Activated CD8-positive, alpha-beta memory T cell treated with anti-CD3 and anti-CD28 coated beads for 4 hours (primary cell): ENCODE measurements around the gene GJD2.

Experiments used
- DNase-seq, 2 donors: peaks; one replicate each; pipeline ENCODE4 v3.0.0-alpha.2; 2020; ENCODE audit warnings: low read depth in 2 of 2

The GJD2 gene

GRCh38 chr15:34773013-34773412 is 18.2 kb upstream of the GJD2 start:
- DNase-seq = no peak

GRCh38 chr15:34772312-34772711 is 17.5 kb upstream of the GJD2 start:
- DNase-seq = no peak

GRCh38 chr15:34769711-34770110 is 14.9 kb upstream of the GJD2 start:
- no peak for DNase-seq

DNA sequence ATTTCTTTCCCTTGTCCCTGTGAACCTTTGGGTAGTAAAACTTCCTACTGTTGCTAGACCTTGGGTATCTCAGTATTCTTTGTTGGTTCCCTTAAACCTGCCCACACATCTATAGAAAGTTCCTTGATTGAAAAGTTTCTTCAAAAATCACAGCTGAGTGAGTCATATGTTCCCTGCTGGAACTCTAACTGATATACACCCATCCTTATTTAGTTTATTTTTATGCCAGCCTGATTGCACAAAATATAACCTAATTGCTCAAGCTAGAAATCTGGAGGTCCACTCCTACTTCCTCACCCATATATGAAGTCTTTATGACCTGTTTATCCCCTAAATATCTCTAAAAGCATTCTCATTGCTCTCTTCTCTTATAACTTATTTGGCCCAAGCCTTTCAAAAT is 13.7 kb upstream of the GJD2 start:
- DNase-seq = no peak

GRCh38 chr15:34765741-34766140 is 10.9 kb upstream of the GJD2 start:
- DNase-seq = no peak

DNA sequence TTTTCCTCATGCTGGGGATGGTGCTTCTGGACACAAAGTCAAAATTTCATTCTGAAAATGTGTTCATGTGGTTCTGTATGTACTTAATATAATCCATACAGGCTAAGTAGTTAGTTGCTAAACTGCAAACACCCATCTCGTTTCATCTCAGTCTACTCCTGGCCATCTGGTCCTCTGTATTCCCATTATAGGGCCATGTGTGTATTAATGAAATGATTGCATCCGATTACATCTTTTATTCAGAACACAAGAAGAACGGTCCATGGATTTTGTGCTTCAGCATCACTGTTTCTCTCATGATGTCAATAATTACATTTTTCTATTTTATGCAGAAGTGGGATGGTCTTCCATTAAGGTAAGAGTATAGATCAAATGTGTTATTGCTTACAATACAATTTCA is 6.1 kb upstream of the GJD2 start:
- no peak for DNase-seq

GRCh38 chr15:34759992-34760391 is 5.2 kb upstream of the GJD2 start:
- no peak for DNase-seq

- no peak for DNase-seq
These were observed 4.5 kb upstream of the GJD2 start for GRCh38 chr15:34759347-34759746.

- DNase-seq = no peak
These were observed 2.5 kb upstream of the GJD2 start for GRCh38 chr15:34757262-34757661.

DNA sequence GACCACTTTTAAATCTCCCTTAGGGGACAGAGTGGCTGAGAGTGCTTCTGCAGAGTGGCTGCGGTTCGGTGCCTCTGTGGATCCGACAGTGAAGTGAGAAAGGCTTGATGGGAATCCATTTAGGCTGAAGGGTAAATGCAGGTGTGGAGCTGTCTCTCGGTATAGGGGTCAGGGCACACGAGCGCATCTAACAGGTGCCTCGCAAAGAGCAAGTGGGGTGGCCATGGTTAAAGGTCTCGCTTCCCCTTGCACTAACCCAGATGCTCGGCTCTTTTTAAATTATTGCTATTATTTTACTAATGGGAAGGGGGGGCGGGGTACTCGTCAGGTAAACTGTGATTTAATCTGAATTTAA is 598 bp upstream of the GJD2 start:
- DNase-seq = no peak

DNA sequence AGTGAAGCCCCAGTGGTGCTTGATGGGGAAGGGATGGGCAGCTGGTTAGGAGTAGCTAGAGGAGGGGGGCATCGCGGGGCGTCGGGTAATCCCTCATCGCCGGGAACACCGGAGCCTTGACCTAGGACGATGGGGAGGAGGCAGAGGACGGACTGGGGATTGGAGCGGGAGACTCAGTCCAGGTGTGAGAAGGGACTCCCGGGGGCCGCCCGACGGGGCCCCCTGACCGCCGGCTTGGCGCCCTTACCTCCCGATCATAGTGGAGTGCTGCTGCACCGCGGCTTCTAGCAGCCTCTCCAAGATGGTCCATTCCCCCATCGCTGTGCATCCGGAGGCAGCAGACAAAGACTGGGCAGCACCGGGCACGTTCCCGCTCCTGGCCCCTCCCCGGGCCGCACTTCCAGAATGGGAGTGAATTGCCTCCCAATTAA is 612 bp downstream of the GJD2 start:
- DNase-seq = no peak

- no peak for DNase-seq
These were observed 1.4 kb downstream of the GJD2 start for GRCh38 chr15:34753236-34753894.

GRCh38 chr15:34749691-34750090 is 5.1 kb downstream of the GJD2 start:
- no peak for DNase-seq

- no peak for DNase-seq
These were observed 15.5 kb downstream of the GJD2 start for GRCh38 chr15:34739346-34739745.

GRCh38 chr15:34738002-34738401 is 16.8 kb downstream of the GJD2 start:
- DNase-seq = no peak

DNA sequence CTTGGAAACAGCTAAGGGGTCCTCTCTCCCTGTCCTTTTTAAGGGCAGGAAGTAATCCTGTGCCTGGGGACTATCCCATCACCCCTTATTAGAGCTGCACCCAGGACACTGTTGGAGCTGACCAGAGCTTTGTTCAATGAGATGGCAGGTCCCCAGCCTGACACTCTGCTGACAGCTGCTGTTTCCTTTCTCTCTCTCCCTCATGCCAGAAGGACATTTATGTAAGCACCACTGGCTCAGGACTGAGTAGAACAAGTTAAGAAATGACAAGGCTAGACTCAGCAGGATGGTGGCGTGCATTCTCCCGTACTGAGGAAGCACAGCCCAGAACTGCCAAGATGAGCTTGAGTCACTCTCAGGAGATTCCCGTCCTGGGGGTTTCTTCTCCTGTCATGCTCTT is 17.3 kb downstream of the GJD2 start:
- DNase-seq = no peak

DNA sequence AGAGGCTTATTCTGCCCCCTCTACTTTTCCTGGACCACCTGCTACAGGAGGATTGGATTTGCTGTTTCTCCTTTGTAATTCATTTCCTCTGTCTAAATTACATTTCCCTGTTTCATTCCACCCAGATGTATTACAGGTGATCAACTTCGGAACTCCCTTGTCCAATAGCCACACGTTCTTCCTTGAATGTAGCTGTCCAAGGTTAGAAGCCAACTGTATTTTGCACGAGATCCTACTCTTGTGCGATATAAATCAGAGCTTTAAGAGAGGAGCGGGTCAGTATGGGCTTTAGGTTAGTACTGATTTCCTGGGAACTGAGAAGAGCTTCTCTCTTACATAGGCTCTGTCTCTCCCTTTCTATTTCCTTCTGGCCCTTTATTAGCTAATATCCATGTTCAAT is 20.5 kb downstream of the GJD2 start:
- no peak for DNase-seq

DNA sequence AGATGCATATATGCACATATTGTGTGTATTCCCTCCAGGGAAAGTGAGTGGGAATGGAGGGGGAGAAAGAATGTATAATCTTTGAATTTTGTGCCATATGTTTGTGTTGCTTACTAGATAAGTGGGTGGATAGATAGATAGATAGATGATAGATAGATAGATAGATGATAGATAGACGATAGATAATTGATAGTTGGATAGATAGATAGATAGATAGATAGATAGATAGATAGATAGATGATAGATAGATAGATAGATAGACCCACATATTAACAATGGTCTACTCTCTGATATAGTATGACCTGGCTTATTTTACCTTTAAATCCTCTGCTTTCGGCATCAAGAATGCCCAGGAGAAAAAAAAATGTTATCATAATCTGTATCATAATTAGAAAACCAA is 21.2 kb downstream of the GJD2 start:
- DNase-seq = no peak

DNA sequence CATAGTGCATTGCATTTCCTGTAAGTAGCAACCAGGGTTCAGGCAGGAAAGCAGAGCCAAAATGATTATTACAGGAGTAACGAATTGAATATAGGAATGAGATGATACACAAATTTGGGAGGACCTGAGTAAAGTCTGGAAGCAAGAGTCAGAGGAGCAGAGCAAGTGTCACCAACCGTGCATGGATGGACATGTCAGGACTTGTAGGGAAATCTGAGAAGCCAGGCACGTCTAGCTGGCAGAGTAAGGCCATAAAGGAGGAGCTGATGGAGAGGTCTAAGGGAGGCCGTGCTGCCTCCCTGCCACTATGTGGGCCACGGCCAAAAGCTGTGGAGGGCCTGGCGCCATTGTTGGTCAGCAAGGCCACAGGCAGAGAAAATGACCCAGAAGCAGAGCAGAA is 22.4 kb downstream of the GJD2 start:
- no peak for DNase-seq

GRCh38 chr15:34730701-34731100 is 24.1 kb downstream of the GJD2 start:
- no peak for DNase-seq

GRCh38 chr15:34729886-34730285 is 24.9 kb downstream of the GJD2 start:
- DNase-seq = no peak

DNA sequence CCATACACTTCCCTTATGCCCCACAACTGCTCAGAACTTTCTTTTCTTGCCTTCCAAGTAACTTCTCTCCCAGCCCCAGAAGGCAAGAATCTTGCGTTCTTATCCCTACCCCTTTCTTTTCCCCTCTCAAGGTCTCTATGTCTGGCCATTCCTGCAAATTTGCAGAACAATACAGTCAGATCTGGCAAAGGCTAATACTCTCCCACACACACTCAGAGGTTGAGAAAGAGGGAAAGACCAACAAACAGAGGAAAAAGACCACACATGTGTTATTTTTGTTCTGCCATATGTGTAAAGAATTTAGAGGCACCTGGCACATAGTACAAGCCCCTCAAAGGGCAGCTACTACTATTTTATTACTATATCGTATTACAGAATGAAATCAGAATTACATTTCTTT is 25.7 kb downstream of the GJD2 start:
- no peak for DNase-seq

GRCh38 chr15:34726406-34727100 is 28.2 kb downstream of the GJD2 start:
- no peak for DNase-seq

DNA sequence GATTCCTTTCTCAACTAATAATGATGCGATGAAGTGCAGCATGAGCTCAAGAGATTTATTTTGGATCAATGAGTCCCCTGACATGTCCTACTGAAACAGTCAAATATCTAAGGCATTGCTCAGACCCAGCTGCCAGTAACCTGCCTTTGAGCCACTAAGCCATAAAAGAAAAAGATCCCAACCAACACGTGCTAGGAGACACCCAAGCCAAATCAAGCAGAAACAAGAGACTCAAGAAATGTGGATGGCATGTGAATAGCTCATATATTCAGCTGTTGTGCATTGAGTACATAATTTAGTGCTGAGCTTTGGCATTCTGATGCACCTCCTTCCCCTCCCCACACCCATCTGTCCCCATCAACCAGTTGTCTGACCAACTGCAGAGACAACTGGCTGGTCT is 29.2 kb downstream of the GJD2 start:
- no peak for DNase-seq
